A549 (cell line): ENCODE results near the gene DLG1. TPM values are rescaled to one million over a fixed set of nuclear protein-coding genes. Genes with fewer than 3 reads are reported as not detected.

Source experiments
- ATAC-seq, 2 experiments: fragments of 200-7000 bp in 1 of 2; fragments of >200 bp in 1 of 2; cut with Nextera tagmentation in 1 of 2; cut with Tn5 transposase in 1 of 2; 3 replicates each; pipeline versions ENCODE4 v1.8.0 to v1.9.1; 2018 to 2020; ENCODE audit warnings: mild to moderate bottlenecking in 1 of 2, moderate library complexity in 1 of 2
- CTCF ChIA-PET: fragments of 300-600 bp; sonication (Branson Sonifier 250); formaldehyde crosslinking; extraction: SDS; loops from one replicate; lab custom pipeline; 2021; ENCODE audit warnings: antibody characterized with exemption, inconsistent platforms; lab: Yijun Ruan, JAX
- POLR2A ChIA-PET: fragments of 350-600 bp; formaldehyde crosslinking; extraction: SDS; loops from one replicate; lab custom pipeline; 2021; ENCODE audit warnings: antibody characterized with exemption, inconsistent platforms; lab: Yijun Ruan, JAX
- DNase-seq, 2 experiments: peaks; one replicate each; pipeline versions ENCODE4 v3.0.0 to v3.0.0-alpha.2; 2011 to 2016; ENCODE audit warnings: low read depth in 1 of 2, low spot score in 1 of 2
- FAIRE-seq: peaks from 2 replicates; lab custom pipeline; 2011; peaks lifted over from hg19 to GRCh38; lab: Jason Lieb, UNC
- H3K27ac ChIP-seq, 2 experiments: fragments of >200 bp; sonication (Bioruptor Twin); formaldehyde crosslinking; 3 replicates each; pipeline ENCODE4 v1.5.1; 2016 to 2017
- H3K4me1 ChIP-seq: fragments of >200 bp; sonication (Bioruptor Twin); formaldehyde crosslinking; 3 replicates; pipeline ENCODE4 v1.6.1; 2016
- H3K4me2 ChIP-seq: fragments of >200 bp; sonication (Bioruptor Twin); formaldehyde crosslinking; 3 replicates; pipeline ENCODE4 v1.6.1; 2016
- H3K4me3 ChIP-seq: fragments of >200 bp; sonication (Bioruptor Twin); formaldehyde crosslinking; 3 replicates; pipeline ENCODE4 v1.5.1; 2016
- H3K9me3 ChIP-seq: fragments of >200 bp; sonication (Bioruptor Twin); formaldehyde crosslinking; 3 replicates; pipeline ENCODE4 v1.6.1; 2016
- CBX2 ChIP-seq: fragments of 200-600 bp; sonication (generic); IDR thresholded peaks from 2 replicates; pipeline ENCODE4 v1.6.1; 2016; ENCODE audit warnings: low read depth, mild to moderate bottlenecking, borderline replicate concordance
- CHD2 ChIP-seq: fragments of 150-350 bp; IDR thresholded peaks from 2 replicates; pipeline ENCODE4 v1.6.1; 2014; ENCODE audit warnings: low read length; ENCODE audit not compliant: partially characterized antibody
- EHF ChIP-seq: fragments of 250-450 bp; sonication (Bioruptor Pico); IDR thresholded peaks from 2 replicates; pipeline ENCODE4 v1.5.0; 2020; ENCODE audit warnings: mild to moderate bottlenecking
- EHMT2 ChIP-seq: fragments of 200-600 bp; sonication (generic); IDR thresholded peaks from 2 replicates; pipeline ENCODE4 v1.6.1; 2016; ENCODE audit warnings: antibody characterized with exemption, low read depth, mild to moderate bottlenecking, moderate library complexity
- ELK1 ChIP-seq: fragments of 150-350 bp; IDR thresholded peaks from 2 replicates; pipeline ENCODE4 v1.6.1; 2014; ENCODE audit warnings: low read depth, mild to moderate bottlenecking, low read length
- FOSB ChIP-seq: fragments of 250-450 bp; sonication (Bioruptor Pico); IDR thresholded peaks from 2 replicates; pipeline ENCODE4 v1.5.0; 2020; ENCODE audit warnings: mild to moderate bottlenecking, moderate library complexity
- FOSL2 ChIP-seq, 2 experiments: fragments of 450-650 bp in 1 of 2; fragments of >200 bp in 1 of 2; sonication (Bioruptor Twin) in 1 of 2; formaldehyde crosslinking; IDR thresholded peaks; 2 replicates each; pipeline versions ENCODE4 v1.5.0 to v1.6.1; 2016 to 2020; ENCODE audit warnings: mild to moderate bottlenecking in 1 of 2, moderate library complexity in 1 of 2
- FOXS1 ChIP-seq: fragments of 250-450 bp; sonication (Bioruptor Pico); IDR thresholded peaks from 2 replicates; pipeline ENCODE4 v1.5.0; 2020; ENCODE audit warnings: mild to moderate bottlenecking, moderate library complexity
- HDAC2 ChIP-seq: fragments of 200-600 bp; sonication (generic); IDR thresholded peaks from 2 replicates; pipeline ENCODE4 v1.6.1; 2016
- HES2 ChIP-seq: fragments of >200 bp; sonication (Bioruptor Twin); formaldehyde crosslinking; IDR thresholded peaks from 2 replicates; pipeline ENCODE4 v1.6.1; 2016
- HOXB13 ChIP-seq: fragments of 250-450 bp; sonication (Bioruptor Pico); IDR thresholded peaks from 2 replicates; pipeline ENCODE4 v1.5.0; 2020; ENCODE audit warnings: low read depth, mild to moderate bottlenecking, moderate library complexity
- HOXB5 ChIP-seq: fragments of 250-450 bp; sonication (Bioruptor Pico); IDR thresholded peaks from 2 replicates; pipeline ENCODE4 v1.5.0; 2020; ENCODE audit warnings: mild to moderate bottlenecking, moderate library complexity
- JUNB ChIP-seq: fragments of >200 bp; sonication (Bioruptor Twin); formaldehyde crosslinking; IDR thresholded peaks from 2 replicates; pipeline ENCODE4 v1.6.1; 2016
- KDM1A ChIP-seq: fragments of 200-600 bp; sonication (generic); IDR thresholded peaks from 2 replicates; pipeline ENCODE4 v1.6.1; 2016; ENCODE audit warnings: low read depth, mild to moderate bottlenecking
- MAZ ChIP-seq: fragments of 150-350 bp; IDR thresholded peaks from 2 replicates; pipeline ENCODE4 v1.6.1; 2014; ENCODE audit warnings: antibody characterized with exemption, low read depth, low read length, borderline replicate concordance
- NFE2L2 ChIP-seq: fragments of 150-350 bp; conservative IDR thresholded peaks from 2 replicates; pipeline ENCODE4 v1.6.1; 2014; ENCODE audit warnings: low read length
- NPAS2 ChIP-seq: fragments of 250-450 bp; sonication (Bioruptor Pico); IDR thresholded peaks from 2 replicates; pipeline ENCODE4 v1.8.0; 2022; ENCODE audit warnings: mild to moderate bottlenecking, moderate library complexity, borderline replicate concordance
- PHF8 ChIP-seq: fragments of 200-600 bp; sonication (generic); IDR thresholded peaks from 2 replicates; pipeline ENCODE4 v1.6.1; 2016; ENCODE audit warnings: low read depth, mild to moderate bottlenecking, antibody characterized with exemption, moderate library complexity, borderline replicate concordance
- POLR2AphosphoS2 ChIP-seq: conservative IDR thresholded peaks from 2 replicates; pipeline ENCODE4 v1.6.1; 2012; ENCODE audit warnings: low read length, improper control_type of control experiment, inconsistent platforms
- RARB ChIP-seq: fragments of 250-450 bp; sonication (Bioruptor Pico); IDR thresholded peaks from 2 replicates; pipeline ENCODE4 v1.8.0; 2021; ENCODE audit warnings: mild to moderate bottlenecking, moderate library complexity
- RCOR1 ChIP-seq: fragments of 150-350 bp; IDR thresholded peaks from 2 replicates; pipeline ENCODE4 v1.6.1; 2014; ENCODE audit warnings: antibody characterized with exemption, low read length, low read depth
- RFX5 ChIP-seq: fragments of 450-650 bp; IDR thresholded peaks from 2 replicates; pipeline ENCODE4 v1.7.1; 2014; ENCODE audit warnings: antibody characterized with exemption, mild to moderate bottlenecking, moderate library complexity
- SMC3 ChIP-seq: fragments of >200 bp; sonication (Bioruptor Twin); formaldehyde crosslinking; IDR thresholded peaks from 3 replicates; pipeline ENCODE4 v1.6.1; 2018; ENCODE audit warnings: inconsistent platforms
- SREBF2 ChIP-seq: fragments of 450-650 bp; IDR thresholded peaks from 2 replicates; pipeline ENCODE4 v1.6.1; 2014; ENCODE audit warnings: mild to moderate bottlenecking, moderate library complexity
- TP53 ChIP-seq: fragments of 250-450 bp; sonication (Bioruptor Pico); IDR thresholded peaks from 2 replicates; pipeline ENCODE4 v1.5.0; 2021; ENCODE audit warnings: mild to moderate bottlenecking, moderate library complexity
- ZNF302 ChIP-seq: fragments of 250-450 bp; sonication (Bioruptor Pico); IDR thresholded peaks from 2 replicates; pipeline ENCODE4 v1.9.0; 2021; ENCODE audit warnings: inconsistent platforms, mild to moderate bottlenecking, moderate library complexity
- WGBS: methylation state at CpG from one replicate; pipeline ENCODE4 v1.1.6; 2017; ENCODE audit errors: missing lambda C conversion rate; 5-methylcytosine and 5-hydroxymethylcytosine counted together
- polyA plus RNA-seq, 4 experiments: library from polyadenylated mRNA; depleted of rRNA in 3 of 4; stranded (reverse); fragments of >200 nt; fragmentation: RNase III in 1 of 4; extraction: RNeasy Plus Mini Kit Qiagen cat#74134 plus additional on column Dnase treatment in 1 of 4; gene quantifications; 2 replicates in 3 of 4; 3 replicates in 1 of 4; pipeline ENCODE4 v1.2.3, GENCODE V29; 2011 to 2017
- TF ChIP-seq, protein P1 (sequence below): fragments of >200 bp; sonication (Bioruptor Twin); formaldehyde crosslinking; IDR thresholded peaks from 3 replicates; pipeline ENCODE4 v1.5.1; 2016
- TF ChIP-seq, protein P2 (sequence below): IDR thresholded peaks from 2 replicates; pipeline ENCODE4 v1.6.1; 2012

Gene DLG1
- polyA plus RNA-seq, 2 of the 4 experiments (the other 2 are of a cell fraction), result 27.0 to 33.9 TPM

DNA sequence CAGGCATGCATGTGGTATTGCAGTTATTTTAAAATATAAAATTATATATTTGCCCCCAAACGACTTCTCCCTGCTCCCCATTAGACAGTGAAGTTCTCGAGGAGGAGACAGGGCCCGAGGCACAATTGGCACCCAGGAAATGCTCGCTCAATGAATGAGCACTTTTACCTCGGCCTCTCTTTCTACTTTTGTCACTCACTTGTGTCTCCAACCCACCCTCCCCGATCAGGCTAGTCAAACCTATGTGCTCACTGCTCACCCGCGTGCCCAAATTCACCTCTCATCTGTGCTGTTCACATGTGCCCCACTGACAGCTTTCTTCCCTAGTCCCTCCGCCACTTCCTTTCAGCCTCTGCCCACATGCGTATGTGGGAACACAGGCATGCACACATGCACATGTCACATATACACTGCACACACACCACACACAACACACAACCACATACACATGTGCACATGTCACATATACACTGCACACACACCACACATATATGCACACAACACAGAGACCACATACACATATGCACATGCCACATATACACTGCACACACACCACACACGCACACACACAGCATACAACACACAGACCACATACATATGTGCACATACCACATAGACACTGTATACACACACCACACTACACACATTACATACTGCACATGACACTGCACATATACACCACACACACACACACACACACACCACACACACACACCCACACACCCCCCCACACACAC, 46.3 kb upstream of the DLG1 start:
- ChIA-PET CTCF (no interaction called here), POLR2A (no interaction called here)
- DNase-seq (no peak), FAIRE-seq (no peak), ATAC-seq (no peak)
- Histone ChIP-seq H3K9me3 (no peaks in the 10 kb centered on the region), H3K4me1 (no peaks in the 10 kb centered on the region), H3K4me3 (no peak overlapping the region), H3K27ac (no peak overlapping the region), H3K4me2 (no peak overlapping the region)
- WGBS, result 76% methylated on average over 11 of the region's 11 CpGs
- no peak for TF ChIP-seq FOSB (CRISPR knock-in tag)
- no peak for TF ChIP-seq TP53 (CRISPR knock-in tag)
- no peak for TF ChIP-seq SREBF2
- TF ChIP-seq NFE2L2, result no peak
- no peak for TF ChIP-seq CHD2
- no peak for TF ChIP-seq EHMT2
- TF ChIP-seq EHF (CRISPR knock-in tag), result no peak
- no peak for TF ChIP-seq RFX5
- TF ChIP-seq, protein P1, sequence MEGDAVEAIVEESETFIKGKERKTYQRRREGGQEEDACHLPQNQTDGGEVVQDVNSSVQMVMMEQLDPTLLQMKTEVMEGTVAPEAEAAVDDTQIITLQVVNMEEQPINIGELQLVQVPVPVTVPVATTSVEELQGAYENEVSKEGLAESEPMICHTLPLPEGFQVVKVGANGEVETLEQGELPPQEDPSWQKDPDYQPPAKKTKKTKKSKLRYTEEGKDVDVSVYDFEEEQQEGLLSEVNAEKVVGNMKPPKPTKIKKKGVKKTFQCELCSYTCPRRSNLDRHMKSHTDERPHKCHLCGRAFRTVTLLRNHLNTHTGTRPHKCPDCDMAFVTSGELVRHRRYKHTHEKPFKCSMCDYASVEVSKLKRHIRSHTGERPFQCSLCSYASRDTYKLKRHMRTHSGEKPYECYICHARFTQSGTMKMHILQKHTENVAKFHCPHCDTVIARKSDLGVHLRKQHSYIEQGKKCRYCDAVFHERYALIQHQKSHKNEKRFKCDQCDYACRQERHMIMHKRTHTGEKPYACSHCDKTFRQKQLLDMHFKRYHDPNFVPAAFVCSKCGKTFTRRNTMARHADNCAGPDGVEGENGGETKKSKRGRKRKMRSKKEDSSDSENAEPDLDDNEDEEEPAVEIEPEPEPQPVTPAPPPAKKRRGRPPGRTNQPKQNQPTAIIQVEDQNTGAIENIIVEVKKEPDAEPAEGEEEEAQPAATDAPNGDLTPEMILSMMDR, result no peak
- TF ChIP-seq HDAC2, result no peak
- no peak for TF ChIP-seq ELK1

DNA sequence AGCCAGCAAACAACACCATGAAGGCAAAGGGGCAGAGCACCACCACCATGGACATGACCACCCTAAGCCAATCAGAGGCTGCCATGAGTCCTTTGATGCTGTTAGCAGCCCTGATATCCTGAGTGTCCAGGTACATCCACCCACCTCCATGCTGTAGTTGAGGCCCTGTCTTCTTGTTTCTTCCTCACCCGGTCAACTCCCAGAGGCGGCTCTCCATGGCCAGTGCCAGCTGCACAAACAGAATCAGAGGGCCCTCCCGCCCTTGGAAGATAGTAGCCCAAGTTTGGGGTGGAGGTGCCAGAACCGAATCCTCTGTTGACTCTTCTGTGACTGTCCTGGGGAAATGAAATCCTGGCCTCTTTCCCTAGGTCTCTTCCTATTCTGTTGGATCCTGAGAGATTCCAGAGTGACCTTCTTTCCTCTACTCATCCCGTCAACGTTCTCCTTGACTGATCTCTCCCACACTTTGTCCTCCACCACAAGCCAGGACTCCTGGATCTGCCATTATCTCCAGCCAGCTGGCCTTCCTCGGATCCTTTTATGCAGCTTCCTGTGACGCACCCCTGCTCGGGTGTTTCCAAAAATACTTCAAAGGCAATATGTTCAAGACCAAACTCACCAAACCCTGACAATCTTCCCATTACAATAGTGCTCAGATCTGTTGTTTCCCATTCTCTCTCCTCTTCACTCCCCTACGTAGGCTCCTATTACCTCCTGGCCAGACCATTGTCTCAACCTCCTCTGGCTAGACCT, 45.4 kb upstream of the DLG1 start:
- H3K4me3 ChIP-seq, result no peak overlapping the region
- ATAC-seq (no peak), FAIRE-seq (no peak), DNase-seq (no peak)
- WGBS, result 82% methylated on average over 8 of the region's 10 CpGs
- no peak overlapping the region for H3K4me2 ChIP-seq
- CTCF ChIA-PET, result no interaction called here
- no peaks in the 10 kb centered on the region for H3K4me1 ChIP-seq
- H3K9me3 ChIP-seq, result no peaks in the 10 kb centered on the region
- POLR2A ChIA-PET, result no interaction called here
- TF ChIP-seq NPAS2, result no peak
- no peak for TF ChIP-seq RCOR1
- TF ChIP-seq HES2, result no peak
- no peak for TF ChIP-seq POLR2AphosphoS2
- TF ChIP-seq SMC3, result no peak
- no peak for TF ChIP-seq HOXB5 (CRISPR knock-in tag)
- TF ChIP-seq ELK1, result no peak
- TF ChIP-seq MAZ, result no peak
- H3K27ac ChIP-seq, result no peak overlapping the region

- no peak overlapping the region for H3K4me2 ChIP-seq
- H3K27ac ChIP-seq, result no peak overlapping the region
- no peak for TF ChIP-seq SMC3
- no peak for TF ChIP-seq EHF (CRISPR knock-in tag)
- TF ChIP-seq HDAC2, result no peak
- no peak for TF ChIP-seq RFX5
- no peak for TF ChIP-seq HOXB13 (CRISPR knock-in tag)
- TF ChIP-seq, protein P2, sequence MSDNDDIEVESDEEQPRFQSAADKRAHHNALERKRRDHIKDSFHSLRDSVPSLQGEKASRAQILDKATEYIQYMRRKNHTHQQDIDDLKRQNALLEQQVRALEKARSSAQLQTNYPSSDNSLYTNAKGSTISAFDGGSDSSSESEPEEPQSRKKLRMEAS, result no peak
- TF ChIP-seq SREBF2, result no peak
- TF ChIP-seq FOSL2 (IDR thresholded peaks at IDR 0.05), result no peak
- no peak for TF ChIP-seq FOSL2 (CRISPR knock-in tag; IDR thresholded peaks at IDR 0.05)
- TF ChIP-seq FOXS1 (CRISPR knock-in tag), result no peak
- TF ChIP-seq ZNF302 (CRISPR knock-in tag), result no peak
- no peak for TF ChIP-seq JUNB
- no peak for TF ChIP-seq NPAS2
- TF ChIP-seq CBX2, result no peak
- TF ChIP-seq CHD2, result no peak
- no peak for TF ChIP-seq KDM1A
- no peak for TF ChIP-seq EHMT2
- TF ChIP-seq PHF8, result no peak
- TF ChIP-seq RARB (CRISPR knock-in tag), result no peak
- TF ChIP-seq HES2, result no peak
- ChIA-PET CTCF (no interaction called here), POLR2A (no interaction called here)
- H3K4me3 ChIP-seq, result no peak overlapping the region
- DNase-seq (no peak), FAIRE-seq (no peak), ATAC-seq (no peak)
- no peaks in the 10 kb centered on the region for H3K9me3 ChIP-seq
- no peaks in the 10 kb centered on the region for H3K4me1 ChIP-seq
- 74% methylated on average over 6 of the region's 6 CpGs for WGBS
Measured at GRCh38 chr3:197343111-197343510, 44.7 kb upstream of the DLG1 start.
